Brain microvascular endothelial cell (primary cell): Measurements from ENCODE around the gene RASSF9.

Source experiments
- DNase-seq: peaks from one replicate; pipeline ENCODE4 v3.0.0-alpha.2; 2020
- H3K27ac ChIP-seq: fragments of 250-450 bp; sonication (Bioruptor Pico); 2 replicates; pipeline ENCODE4 v1.5.1; 2020; ENCODE audit warnings: mild to moderate bottlenecking, moderate library complexity
- H3K27me3 ChIP-seq: fragments of 250-450 bp; sonication (Bioruptor Pico); replicated peaks from 2 replicates; pipeline ENCODE4 v1.5.1; 2020; ENCODE audit warnings: mild to moderate bottlenecking
- H3K36me3 ChIP-seq: fragments of 250-450 bp; sonication (Bioruptor Pico); replicated peaks from 2 replicates; pipeline ENCODE4 v1.5.1; 2020; ENCODE audit warnings: mild to moderate bottlenecking
- H3K4me3 ChIP-seq: 2 replicates; pipeline ENCODE4 v1.5.1; 2011; ENCODE audit warnings: low read depth, mild to moderate bottlenecking, control low read depth, low read length, moderate library complexity
- in situ Hi-C: cut with HindIII; loops from 2 replicates; pipeline ENCODE4 v1.10.0; 2017; ENCODE audit warnings: low sequenced_read_pairs, low pct_ligation_motif_present
- TF ChIP-seq, protein P1 (sequence below): IDR thresholded peaks from 2 replicates; pipeline ENCODE4 v1.5.1; 2011; ENCODE audit warnings: low read depth, mild to moderate bottlenecking, moderate library complexity, low read length, control low read depth, inconsistent platforms; ENCODE audit errors: missing control alignments

The RASSF9 gene

GRCh38 chr12:85836197-85837090 lies at the start of gene RASSF9:
Gene RASSF9, minus strand, starts transcription at chr12:85836409. Its CDS starts 208 bp downstream, at chr12:85836201.
- in situ Hi-C loops, result no loop called here
- H3K27me3 ChIP-seq, result no peaks in the 10 kb centered on the region

GRCh38 chr12:85883763-85884162 lies 47.6 kb upstream of the RASSF9 start:
- no peak overlapping the region for H3K4me3 ChIP-seq
- in situ Hi-C loops, result no loop called here
- TF ChIP-seq, protein P1, sequence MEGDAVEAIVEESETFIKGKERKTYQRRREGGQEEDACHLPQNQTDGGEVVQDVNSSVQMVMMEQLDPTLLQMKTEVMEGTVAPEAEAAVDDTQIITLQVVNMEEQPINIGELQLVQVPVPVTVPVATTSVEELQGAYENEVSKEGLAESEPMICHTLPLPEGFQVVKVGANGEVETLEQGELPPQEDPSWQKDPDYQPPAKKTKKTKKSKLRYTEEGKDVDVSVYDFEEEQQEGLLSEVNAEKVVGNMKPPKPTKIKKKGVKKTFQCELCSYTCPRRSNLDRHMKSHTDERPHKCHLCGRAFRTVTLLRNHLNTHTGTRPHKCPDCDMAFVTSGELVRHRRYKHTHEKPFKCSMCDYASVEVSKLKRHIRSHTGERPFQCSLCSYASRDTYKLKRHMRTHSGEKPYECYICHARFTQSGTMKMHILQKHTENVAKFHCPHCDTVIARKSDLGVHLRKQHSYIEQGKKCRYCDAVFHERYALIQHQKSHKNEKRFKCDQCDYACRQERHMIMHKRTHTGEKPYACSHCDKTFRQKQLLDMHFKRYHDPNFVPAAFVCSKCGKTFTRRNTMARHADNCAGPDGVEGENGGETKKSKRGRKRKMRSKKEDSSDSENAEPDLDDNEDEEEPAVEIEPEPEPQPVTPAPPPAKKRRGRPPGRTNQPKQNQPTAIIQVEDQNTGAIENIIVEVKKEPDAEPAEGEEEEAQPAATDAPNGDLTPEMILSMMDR, result no peak
- no peak for DNase-seq
- H3K36me3 ChIP-seq, result no peaks in the 10 kb centered on the region
- H3K27ac ChIP-seq, result no peak overlapping the region
- H3K27me3 ChIP-seq, result no peaks in the 10 kb centered on the region

More at GRCh38 chr12:85836197-85837090, at the start of gene RASSF9:
- H3K27ac ChIP-seq, result peak within 1 kb of the TSS; percentile 56
- H3K4me3 ChIP-seq, result peak within 1 kb of the TSS; percentile 59
- H3K36me3 ChIP-seq, result no peaks in the 10 kb centered on the region
- TF ChIP-seq, protein P1, result no peak
- peak; percentile 61 for DNase-seq

DNA sequence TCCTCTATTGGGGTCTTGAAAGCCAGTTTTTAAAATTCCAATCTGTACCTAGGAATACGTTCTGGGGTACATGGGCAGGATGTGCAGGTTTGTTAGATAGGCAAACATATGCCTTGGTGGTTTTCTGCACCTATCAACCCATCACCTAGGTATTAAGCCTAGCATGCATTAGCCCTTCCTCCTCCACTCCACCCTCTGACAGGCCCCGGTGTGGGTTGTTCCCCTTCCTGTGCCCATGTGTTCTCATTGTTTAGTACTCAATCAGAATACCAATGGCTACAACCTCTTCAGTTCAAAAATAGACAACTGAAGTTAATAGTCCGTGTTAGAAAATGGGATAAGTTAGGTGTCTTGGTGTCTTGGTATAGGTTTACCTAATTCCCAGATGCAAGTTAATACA lies 41.2 kb upstream of the RASSF9 start:
- Histone ChIP-seq H3K27ac (no peak overlapping the region), H3K36me3 (no peaks in the 10 kb centered on the region), H3K4me3 (no peak overlapping the region), H3K27me3 (no peaks in the 10 kb centered on the region)
- no peak for DNase-seq
- TF ChIP-seq, protein P1, result no peak
- in situ Hi-C loops, result no loop called here

DNA sequence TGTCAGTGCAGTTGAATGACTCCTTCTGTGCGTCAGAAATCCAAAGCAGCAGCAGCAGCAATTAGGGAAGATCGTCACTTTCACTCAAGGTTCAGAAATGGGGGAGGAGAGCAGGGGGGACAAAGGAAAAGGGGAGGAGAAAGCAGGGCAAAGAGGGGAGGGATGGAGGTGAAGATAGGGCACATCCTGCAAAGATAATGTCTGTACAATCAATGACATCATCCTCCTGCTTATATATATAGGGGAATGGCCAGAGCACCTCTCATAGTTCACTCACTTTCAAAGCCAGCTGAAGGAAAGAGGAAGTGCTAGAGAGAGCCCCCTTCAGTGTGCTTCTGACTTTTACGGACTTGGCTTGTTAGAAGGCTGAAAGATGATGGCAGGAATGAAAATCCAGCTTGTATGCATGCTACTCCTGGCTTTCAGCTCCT lies 37.8 kb upstream of the RASSF9 start, which contains the start of gene NTS:
TSS of gene NTS (plus strand) at position 265 of the 431 bp plus-strand sequence. CDS start at position 374, 109 bp downstream.
- H3K36me3 ChIP-seq, result no peaks in the 10 kb centered on the region
- H3K27me3 ChIP-seq, result no peaks in the 10 kb centered on the region
- H3K27ac ChIP-seq, result no peak within 1 kb of the TSS
- in situ Hi-C loops, result no loop called here
- no peak for DNase-seq
- H3K4me3 ChIP-seq, result no peak within 1 kb of the TSS
- TF ChIP-seq, protein P1, result peak; percentile 33

DNA sequence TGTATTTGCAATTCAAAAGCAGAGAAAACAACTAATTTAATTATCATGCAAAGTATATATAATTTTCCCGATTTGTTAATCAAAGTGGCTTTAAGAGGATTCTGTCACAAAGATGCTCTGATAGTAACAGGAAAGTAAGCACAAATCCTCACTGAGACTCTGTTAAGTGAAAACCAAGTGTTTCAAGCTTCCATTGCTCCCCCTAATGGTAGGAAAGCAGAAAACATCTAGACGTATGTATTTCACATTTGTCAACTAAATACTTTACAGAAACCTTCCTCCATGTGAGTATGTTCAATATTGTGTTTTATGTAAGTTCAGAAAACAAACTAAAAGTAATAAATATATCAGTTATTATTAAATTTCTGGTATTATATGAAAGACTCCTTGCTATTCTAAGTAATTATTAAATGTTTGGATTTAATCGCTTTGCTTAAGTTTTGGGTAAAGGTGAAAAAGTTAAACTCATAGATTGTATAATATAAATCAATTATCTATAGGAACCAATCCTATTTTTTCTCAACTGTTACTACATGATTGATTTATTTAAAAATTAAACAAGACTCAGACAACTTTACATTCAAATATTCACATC lies 36.4 kb upstream of the RASSF9 start:
- DNase-seq, result peak; percentile 43
- Histone ChIP-seq H3K36me3 (no peaks in the 10 kb centered on the region), H3K27ac (no peak overlapping the region), H3K27me3 (no peaks in the 10 kb centered on the region), H3K4me3 (no peak overlapping the region)
- in situ Hi-C loops, result no loop called here
- TF ChIP-seq, protein P1, result peak; percentile 61
